HT-29 (cell line): Measurements from ENCODE around the gene PRELID3B. TPM values are rescaled to one million over a fixed set of nuclear protein-coding genes. Genes with fewer than 3 reads are reported as not detected.
A peak's percentile ranks its signal among the peaks of the same experiment; 100 is the strongest.

Experiments
- DNase-seq: peaks from one replicate; pipeline ENCODE4 v3.0.0-alpha.2; 2015; ENCODE audit warnings: low spot score
- total RNA-seq: library from RNA; depleted of rRNA; stranded (reverse); fragments of >200 nt; shearing (Covaris generic); gene quantifications from 2 replicates; pipeline ENCODE4 v1.2.3, GENCODE V29; 2014

PRELID3B gene
- total RNA-seq, 1 experiment from 2014 or later, result 129 TPM

- no peak for DNase-seq
These were observed 7.9 kb upstream of the PRELID3B start for GRCh38 chr20:59050437-59050836.

DNA sequence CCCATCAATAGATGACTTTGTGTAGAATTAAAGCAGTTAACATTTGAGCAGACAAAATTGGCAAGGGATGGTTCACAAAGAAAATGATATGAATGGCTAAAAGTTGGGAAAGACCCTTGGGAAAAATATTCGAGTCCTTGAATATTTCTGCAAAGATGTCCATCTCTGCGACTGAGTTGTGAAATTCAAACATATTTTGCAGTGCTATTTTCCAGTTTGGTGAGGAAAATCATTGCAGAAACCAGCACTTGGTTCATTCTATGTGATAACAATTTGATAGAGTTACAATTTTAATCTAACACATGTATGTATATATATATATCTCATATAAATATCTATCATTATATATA, 6.1 kb upstream of the PRELID3B start:
- no peak for DNase-seq

DNA sequence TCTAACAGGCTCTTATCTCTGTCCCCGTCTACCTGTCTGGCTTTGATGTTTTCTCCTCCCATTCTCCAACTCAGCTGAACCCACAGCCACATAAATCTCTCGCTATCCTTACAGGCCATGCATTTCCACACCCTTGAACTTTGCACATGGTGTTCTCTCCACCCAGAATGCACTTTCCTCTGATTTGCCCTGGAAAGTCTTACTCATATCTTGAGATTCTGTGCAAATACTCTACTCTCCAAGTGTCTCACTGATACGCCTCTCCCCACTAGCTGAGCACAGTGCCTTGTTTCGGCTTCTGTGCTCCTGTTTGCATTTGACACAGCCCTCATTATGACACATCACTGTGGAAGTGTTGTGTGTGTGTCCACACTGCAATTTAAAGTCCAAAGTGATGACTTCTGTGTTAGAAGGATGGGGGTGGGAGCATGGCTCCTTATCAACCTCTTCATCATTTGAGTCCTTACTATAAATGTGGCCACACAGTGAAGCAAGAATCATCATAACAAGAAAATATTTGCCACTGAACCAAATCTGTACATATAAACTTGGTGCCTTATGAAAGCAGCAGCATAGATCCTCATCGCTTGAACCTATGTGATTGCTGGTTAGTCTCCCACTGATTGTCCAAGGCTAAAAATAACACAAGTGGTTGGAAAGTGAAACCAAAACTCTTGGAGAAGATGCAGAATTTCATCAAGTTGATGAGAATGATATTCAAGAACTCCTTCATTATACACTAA, 5.5 kb upstream of the PRELID3B start:
- DNase-seq, result peak; percentile 87

DNA sequence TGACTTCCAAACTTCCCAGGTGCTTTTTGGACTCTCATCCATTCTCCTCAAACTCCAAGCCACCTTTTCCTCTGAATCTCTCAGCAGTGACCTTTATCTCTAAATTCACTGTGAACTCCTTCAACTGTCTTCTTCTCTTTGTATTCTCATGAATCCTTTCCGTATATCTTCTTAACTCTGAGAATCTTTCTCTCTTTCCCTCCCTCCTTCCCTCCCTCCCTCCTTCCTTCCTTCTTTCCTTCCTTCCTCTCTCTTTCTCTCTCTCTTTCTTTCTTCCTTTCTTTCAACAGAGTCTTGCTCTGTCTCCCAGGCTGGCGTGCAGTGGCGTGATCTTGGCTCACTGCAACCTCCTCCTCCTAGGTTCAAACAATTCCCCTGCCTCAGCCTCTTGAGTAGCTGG, 4.3 kb upstream of the PRELID3B start:
- DNase-seq, result no peak

DNA sequence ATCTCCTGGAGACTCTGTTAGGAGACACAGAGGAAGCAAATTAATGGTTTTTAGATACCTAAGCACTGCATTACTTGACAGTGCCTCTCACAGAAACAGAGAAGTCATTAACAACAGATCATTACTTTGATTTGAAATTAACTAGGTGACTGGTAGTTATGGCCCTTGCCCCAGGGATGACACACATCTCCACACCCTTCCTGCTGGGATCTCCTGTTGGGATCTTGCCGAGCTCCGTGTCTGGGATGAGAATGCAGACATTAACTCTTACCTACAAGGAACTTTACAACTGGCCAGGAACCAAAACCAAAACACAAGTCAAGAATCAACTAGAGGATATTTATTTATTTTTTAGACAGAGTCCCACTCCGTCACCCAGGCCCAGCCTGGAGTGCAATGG, 2.2 kb upstream of the PRELID3B start:
- DNase-seq, result no peak

DNA sequence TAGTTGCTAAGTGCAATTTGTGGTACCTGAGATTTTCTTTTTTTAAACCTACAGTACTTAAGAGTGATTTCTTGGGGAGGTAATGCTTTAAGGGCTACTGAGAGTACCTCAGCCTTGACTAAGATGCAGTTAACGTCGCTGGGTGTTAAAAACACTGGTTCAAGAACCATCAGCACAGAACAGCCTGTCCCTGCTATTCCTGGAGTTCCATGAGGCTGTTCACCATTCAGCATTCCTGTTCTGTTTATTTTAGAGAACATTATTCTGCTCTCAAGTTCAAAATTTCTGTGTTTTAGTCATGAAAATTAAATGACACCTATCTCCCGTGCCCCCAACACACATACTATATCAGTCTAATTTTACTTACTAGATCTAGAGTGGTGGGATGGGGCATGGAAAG, 1.7 kb upstream of the PRELID3B start:
- no peak for DNase-seq

DNA sequence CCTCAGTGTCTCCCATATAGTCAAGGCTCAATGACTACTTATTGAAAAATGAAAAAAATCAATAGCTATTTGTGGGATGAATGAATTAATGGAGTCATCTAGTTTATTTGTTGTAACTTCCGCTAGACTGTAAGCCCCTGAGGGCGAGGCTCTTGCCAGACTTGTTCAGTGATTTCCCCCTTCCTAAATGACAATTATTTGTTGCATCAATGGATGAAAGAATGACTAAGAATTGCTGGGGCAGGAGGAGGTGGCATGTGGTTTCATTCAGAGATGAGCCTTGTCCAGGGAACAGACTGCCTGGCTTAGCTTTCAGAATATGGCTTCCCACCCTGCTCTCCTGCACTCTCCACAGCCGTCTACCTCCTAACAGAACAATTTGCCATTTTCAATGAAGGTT, 1.1 kb upstream of the PRELID3B start:
- no peak for DNase-seq

- DNase-seq, result peak; percentile 99
These were observed 428 bp upstream of the PRELID3B start for GRCh38 chr20:59042796-59043631.

DNA sequence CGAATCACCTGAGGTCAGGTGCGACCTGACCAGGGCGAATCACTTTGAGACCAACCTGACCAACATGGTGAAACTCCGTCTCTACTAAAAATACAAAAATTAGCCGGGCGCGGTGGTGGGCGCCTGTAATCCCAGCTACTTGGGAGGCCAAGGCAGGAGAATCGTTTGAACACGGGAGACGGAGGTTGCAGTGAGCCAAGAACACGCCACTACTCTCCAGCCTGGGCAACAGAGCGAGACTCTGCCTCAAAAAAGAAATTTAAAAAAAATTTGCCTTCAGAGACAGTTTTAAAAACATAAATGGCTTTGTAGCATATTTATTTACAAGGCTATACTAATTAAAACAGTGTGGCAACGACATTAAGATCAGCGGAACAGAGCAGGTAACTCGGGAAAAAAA, 1.1 kb downstream of the PRELID3B start:
- DNase-seq, result peak; percentile 37

GRCh38 chr20:59040667-59041066, 1.9 kb downstream of the PRELID3B start:
- DNase-seq, result no peak

DNA sequence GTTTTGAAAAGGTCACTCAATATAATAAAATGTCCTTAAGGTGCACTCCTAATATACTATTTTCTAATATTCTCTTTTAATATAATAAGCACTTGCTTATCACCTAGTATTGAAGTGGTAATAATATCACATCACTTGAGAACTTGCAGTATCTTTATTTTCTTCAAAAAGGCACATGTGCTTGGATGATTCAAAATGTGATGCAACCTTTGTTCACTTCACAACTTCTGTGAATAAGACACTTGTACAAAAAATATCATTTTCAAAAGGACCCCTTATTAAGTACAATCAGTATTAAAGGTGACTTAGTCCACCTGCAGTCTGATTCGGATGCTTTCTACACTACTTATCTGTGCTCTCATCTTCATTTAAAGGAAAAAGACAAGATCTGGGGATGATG, 3.4 kb downstream of the PRELID3B start:
- no peak for DNase-seq

DNA sequence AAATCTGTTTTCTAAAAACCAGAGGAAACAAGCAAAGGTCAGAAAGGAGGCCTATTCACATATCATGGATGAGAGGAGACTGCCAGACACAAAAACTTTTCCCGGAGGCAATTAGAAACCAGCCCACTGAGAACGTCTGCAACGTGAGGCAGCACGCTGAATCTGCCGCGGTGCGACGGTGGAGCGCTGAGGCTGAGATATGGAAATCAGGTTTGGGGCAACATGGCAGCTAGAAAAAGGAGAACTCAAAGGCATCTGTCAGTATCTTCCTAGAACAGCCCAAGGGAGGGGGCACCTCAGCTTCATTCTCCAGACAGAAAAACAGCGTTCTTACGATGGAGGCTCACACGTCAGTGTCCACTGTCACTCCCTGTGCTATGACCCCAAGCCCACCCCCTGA, 5.2 kb downstream of the PRELID3B start:
- DNase-seq, result no peak

- DNase-seq, result no peak
These were observed 7.2 kb downstream of the PRELID3B start for GRCh38 chr20:59035381-59035780.

- DNase-seq, result no peak
These were observed 8.9 kb downstream of the PRELID3B start for GRCh38 chr20:59033616-59034165.

DNA sequence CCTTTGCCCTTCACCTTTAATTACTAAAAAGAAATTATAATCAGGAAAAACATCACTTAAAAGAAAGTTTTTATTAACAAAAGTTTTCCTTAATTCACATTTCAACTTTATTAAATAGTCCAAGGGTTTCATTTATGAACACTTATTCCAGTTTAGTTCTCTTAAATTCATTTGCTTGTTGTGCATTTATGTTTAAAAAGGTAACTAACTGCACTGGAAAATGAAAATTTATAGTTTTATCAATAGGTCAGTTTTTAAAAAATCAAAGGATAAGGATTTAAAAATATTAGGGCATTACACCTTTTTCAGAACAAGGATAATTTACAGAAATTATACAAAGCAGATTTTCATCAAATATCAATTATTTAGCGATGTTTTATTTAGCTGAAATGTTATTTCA, 9.5 kb downstream of the PRELID3B start:
- DNase-seq, result no peak

GRCh38 chr20:59032713-59033059, 9.9 kb downstream of the PRELID3B start:
- no peak for DNase-seq

DNA sequence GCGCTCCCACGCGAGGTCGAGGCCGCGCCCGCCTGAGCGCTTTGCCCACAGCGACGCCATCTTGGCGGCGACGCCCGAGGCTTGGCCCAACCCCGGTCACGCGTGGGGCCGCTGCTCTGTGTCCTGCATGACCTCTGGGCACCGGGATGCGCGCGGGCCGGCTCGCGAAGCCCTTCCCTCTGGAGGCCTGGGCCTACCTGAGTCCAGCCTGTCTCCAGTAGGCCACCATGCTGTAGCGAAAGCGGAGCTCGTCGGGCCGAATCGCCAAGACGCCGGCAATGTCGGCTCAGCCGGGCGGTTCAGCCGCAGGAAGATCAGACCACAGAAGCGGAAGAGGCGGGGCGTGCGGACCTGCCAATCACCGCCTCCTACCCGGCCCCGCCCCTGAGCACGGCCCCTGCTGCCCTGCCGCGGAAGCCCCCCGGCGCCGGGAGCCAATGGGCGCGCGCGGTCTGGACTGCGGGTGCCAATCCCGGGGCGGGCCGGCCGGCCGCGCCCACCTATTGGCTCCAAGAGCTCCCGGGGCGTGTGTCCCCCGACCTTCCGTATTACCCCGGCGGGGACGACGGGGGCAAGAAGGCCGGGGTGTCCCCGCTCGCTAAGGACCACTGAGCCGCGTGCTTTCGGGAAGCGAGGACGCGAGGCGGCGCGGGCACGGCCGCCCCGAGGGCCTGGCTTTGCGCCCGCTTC, 10.4 kb downstream of the PRELID3B start, which contains the start of gene ATP5F1E:
TSS of gene ATP5F1E (minus strand) at position 313 of the 690 bp plus-strand sequence. CDS start at position 229, 84 bp downstream.
- DNase-seq, result peak; percentile 99

DNA sequence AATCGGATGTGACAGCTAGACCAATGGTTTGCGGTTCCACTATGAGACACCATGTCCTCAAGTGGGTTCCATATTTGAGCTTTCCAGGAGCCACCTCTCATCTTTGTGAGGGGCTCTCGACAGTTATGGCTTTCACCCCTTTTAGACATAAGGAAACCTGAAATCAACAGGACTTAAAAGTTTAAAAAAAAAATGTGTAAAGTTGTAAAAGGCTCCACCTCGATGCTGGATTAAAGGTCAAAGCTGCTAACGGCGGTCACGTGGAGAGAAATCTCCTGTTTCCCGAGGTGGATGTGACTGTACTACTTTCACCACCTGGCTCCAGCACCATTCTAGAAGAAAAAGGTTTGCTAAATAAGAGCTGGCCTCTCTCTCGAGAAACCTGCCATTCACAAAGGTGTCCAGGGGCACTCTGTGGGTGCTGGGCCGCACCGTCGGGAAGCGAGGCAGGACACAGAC, 11.0 kb downstream of the PRELID3B start:
- peak; percentile 51 for DNase-seq

- DNase-seq, result no peak
These were observed 11.5 kb downstream of the PRELID3B start for GRCh38 chr20:59030911-59031563.

- no peak for DNase-seq
These were observed 13.8 kb downstream of the PRELID3B start for GRCh38 chr20:59028812-59029211.

DNA sequence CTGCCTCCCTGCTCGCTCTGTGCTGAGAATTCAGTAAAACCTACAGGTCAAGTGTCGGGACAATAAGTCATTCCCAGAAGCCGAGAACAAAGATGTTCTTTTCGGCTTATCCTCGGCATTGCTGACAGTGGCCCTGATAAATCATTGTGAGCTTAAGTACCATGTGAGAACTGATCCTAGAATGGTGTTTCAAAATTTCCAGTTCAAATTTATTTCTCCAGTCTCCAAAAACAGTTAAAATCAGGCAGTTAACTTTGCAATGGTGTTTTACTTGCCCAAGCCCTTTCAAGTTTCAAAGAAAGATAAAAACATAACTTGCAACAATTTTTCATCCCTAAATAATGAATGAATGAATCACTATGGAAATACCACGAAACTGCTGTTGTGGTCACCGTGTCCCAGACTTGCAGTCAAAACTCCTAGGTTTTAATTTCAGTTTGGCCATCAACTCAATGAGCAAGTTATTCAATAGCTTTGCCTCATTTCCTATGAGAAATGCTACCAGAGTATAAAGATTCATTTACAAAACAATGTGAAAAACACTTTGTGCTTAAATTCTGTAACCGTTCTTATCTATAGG, 14.8 kb downstream of the PRELID3B start:
- no peak for DNase-seq
